Stimulated activated CD4-positive, alpha-beta T cell treated with anti-CD3 and anti-CD28 coated beads, Interleukin-12 subunit alpha, Interleukin-12 subunit beta, amount 100 ng/mL, for 4 hours (primary cell): ENCODE results near the gene KDM2A.

Experiments
- DNase-seq: peaks from one replicate; pipeline ENCODE4 v3.0.0-alpha.2; 2020

KDM2A gene

GRCh38 chr11:67118801-67119584, at the start of gene KDM2A:
Gene KDM2A (plus strand): TSS chr11:67119263. CDS start chr11:67121317, 2,054 bp downstream.
- peak; percentile 99 for DNase-seq

GRCh38 chr11:67071420-67072284, 47.4 kb upstream of the KDM2A start:
- peak; percentile 74 for DNase-seq

GRCh38 chr11:67072295-67072694, 46.8 kb upstream of the KDM2A start:
- DNase-seq = no peak

GRCh38 chr11:67073908-67074307, 45.2 kb upstream of the KDM2A start:
- no peak for DNase-seq

GRCh38 chr11:67076202-67076601, 42.9 kb upstream of the KDM2A start:
- DNase-seq = no peak

GRCh38 chr11:67079065-67079705, 39.9 kb upstream of the KDM2A start:
- no peak for DNase-seq

GRCh38 chr11:67082071-67082791, 36.8 kb upstream of the KDM2A start:
- DNase-seq = no peak

- DNase-seq = no peak
Observed at GRCh38 chr11:67083786-67084366, 35.2 kb upstream of the KDM2A start.

- no peak for DNase-seq
Observed at GRCh38 chr11:67085617-67086016, 33.4 kb upstream of the KDM2A start.

GRCh38 chr11:67090717-67091116, 28.3 kb upstream of the KDM2A start:
- DNase-seq = no peak

GRCh38 chr11:67095214-67095507, 23.9 kb upstream of the KDM2A start:
- no peak for DNase-seq

GRCh38 chr11:67098799-67099429, 20.1 kb upstream of the KDM2A start:
- DNase-seq = no peak

GRCh38 chr11:67099831-67100324, 19.2 kb upstream of the KDM2A start:
- DNase-seq = no peak

GRCh38 chr11:67102664-67103063, 16.4 kb upstream of the KDM2A start:
- DNase-seq = no peak

GRCh38 chr11:67105964-67106363, 13.1 kb upstream of the KDM2A start:
- DNase-seq = no peak

- DNase-seq = no peak
Observed at GRCh38 chr11:67111261-67111660, 7.8 kb upstream of the KDM2A start.

GRCh38 chr11:67113231-67113721, 5.8 kb upstream of the KDM2A start:
- DNase-seq = no peak

GRCh38 chr11:67114275-67114896, 4.7 kb upstream of the KDM2A start:
- no peak for DNase-seq

- DNase-seq = no peak
Observed at GRCh38 chr11:67116758-67117105, 2.3 kb upstream of the KDM2A start.

- no peak for DNase-seq
Observed at GRCh38 chr11:67117176-67117575, 1.9 kb upstream of the KDM2A start.

GRCh38 chr11:67117672-67118180, 1.3 kb upstream of the KDM2A start:
- DNase-seq = peak; percentile 36
